ENCODE results near the gene PITX1. TPM values are rescaled to one million over a fixed set of nuclear protein-coding genes. Genes with fewer than 3 reads are reported as not detected.

Gene PITX1
- total and polyA plus RNA-seq, 12 donors = 0.06 to 0.24 (median 0.12) TPM; not detected in 8

DNA sequence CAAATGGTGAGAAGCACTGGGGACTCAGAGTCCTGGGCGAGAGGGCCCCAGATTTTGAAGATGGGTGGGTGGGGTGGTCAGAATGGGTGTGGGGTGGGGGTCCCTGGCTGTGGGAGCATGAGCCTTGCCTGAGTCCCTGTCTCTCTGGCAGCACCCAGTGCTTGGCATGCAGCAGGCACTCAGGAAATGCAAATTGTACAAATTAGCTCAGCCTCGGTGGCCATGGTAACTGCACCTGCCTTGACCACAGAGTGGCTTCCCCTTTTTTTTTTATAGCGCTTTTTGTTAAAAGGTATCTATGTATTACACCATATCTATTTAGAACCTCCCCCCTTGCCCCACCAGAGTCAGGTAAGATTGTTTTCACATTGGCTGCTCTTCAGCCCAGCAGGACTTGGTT lies 19.2 kb upstream of the PITX1 start:
- Histone ChIP-seq H3K4me1 (peaks cover 0 to 13% (median 0%) of the 10 kb centered on the region in 9 donors), H3K9me3 (no peaks in the 10 kb centered on the region), H3K27ac (no peak overlapping the region), H3K4me3 (no peak overlapping the region), H3K36me3 (no peaks in the 10 kb centered on the region), H3K27me3 (peaks cover 6 to 62% (median 55%) of the 10 kb centered on the region in 7 donors)
- TF ChIP-seq, protein P1, sequence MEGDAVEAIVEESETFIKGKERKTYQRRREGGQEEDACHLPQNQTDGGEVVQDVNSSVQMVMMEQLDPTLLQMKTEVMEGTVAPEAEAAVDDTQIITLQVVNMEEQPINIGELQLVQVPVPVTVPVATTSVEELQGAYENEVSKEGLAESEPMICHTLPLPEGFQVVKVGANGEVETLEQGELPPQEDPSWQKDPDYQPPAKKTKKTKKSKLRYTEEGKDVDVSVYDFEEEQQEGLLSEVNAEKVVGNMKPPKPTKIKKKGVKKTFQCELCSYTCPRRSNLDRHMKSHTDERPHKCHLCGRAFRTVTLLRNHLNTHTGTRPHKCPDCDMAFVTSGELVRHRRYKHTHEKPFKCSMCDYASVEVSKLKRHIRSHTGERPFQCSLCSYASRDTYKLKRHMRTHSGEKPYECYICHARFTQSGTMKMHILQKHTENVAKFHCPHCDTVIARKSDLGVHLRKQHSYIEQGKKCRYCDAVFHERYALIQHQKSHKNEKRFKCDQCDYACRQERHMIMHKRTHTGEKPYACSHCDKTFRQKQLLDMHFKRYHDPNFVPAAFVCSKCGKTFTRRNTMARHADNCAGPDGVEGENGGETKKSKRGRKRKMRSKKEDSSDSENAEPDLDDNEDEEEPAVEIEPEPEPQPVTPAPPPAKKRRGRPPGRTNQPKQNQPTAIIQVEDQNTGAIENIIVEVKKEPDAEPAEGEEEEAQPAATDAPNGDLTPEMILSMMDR (IDR thresholded peaks at IDR 0.05) = no peak
- no peak for DNase-seq
- ATAC-seq = no peak
- intact Hi-C loops (cut with DNase I) = loop anchor here in 2 of 10 donors (10.0 kb wide), 2 partner anchors 132 to 142 kb away; no protein-coding TSS in a partner anchor
- whole genome bisulfite sequencing, 2 donors = 73% methylated on average over 3 of the region's 3 CpGs

DNA sequence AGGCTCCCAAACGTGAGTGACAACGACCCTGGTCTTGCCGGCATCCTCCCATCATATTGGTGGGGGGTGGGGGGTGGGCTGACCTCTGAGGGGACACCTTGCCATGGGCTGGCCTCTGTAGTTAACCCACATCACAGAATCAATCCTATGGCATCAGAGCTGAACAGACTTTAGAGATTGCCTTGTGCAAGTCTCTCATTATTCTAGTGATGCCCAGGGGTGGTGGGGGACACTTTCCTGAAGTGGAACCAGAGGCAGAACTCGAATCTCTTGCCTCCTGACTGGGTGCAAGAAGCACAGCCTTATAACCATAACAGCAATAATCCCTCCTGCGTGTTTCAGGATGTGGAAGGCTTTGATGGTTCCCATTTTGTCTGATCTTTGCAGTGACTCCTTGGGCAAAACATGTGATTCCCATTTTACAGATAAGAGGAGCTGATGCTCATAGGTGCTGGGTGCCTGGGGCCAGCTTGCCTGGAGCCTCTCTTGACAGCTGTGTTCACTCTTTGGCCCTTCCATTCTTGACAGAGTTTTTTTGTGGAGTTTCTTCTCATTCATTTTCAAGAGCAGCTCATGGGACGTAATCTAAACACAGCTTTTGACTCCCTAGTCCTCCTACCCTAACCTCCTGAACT lies 18.6 kb upstream of the PITX1 start:
- ATAC-seq (no peak), DNase-seq (no peak)
- Histone ChIP-seq H3K27ac (no peak overlapping the region), H3K27me3 (peaks cover 6 to 69% (median 61%) of the 10 kb centered on the region in 7 donors), H3K4me3 (no peak overlapping the region), H3K36me3 (no peaks in the 10 kb centered on the region), H3K4me1 (peaks cover 0 to 13% (median 0%) of the 10 kb centered on the region in 9 donors), H3K9me3 (no peaks in the 10 kb centered on the region)
- intact Hi-C loops (cut with DNase I) = loop anchor here in 2 of 10 donors (10.0 kb wide), 2 partner anchors 132 to 142 kb away; no protein-coding TSS in a partner anchor
- 38 to 47% methylated on average over 6 of the region's 6 CpGs for WGBS, 2 donors
- TF ChIP-seq, protein P1 (IDR thresholded peaks at IDR 0.05) = no peak

DNA sequence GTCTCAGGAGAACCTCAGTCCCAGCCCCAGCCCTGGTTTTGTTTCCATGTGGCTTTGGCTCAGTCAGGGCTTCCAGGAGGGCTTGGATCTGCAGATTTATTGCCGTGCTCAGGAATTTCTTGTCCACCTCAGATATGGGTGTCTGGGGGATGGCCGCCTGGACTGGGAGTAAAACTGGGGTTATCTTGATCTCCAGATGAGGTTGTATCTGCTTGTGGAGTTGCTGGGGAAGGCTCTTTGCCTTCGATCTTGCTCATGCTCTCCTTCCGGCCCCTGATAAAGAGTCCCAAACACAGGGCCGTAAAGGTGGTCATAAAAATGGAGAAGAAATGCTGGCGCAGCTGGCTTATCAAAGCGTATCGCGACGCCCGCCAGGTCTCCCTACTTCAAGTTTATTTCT lies 17.8 kb upstream of the PITX1 start:
- no peak overlapping the region for H3K4me3 ChIP-seq
- ATAC-seq (no peak), DNase-seq (no peak)
- peaks cover 6 to 76% (median 69%) of the 10 kb centered on the region in 7 donors for H3K27me3 ChIP-seq
- intact Hi-C loops (cut with DNase I) = loop anchor here in 2 of 10 donors (10.0 kb wide), 2 partner anchors 133 to 143 kb away; no protein-coding TSS in a partner anchor
- WGBS, 2 donors = 67 to 78% methylated on average over 11 of the region's 11 CpGs
- no peaks in the 10 kb centered on the region for H3K9me3 ChIP-seq
- peaks cover 0 to 13% (median 0%) of the 10 kb centered on the region in 9 donors for H3K4me1 ChIP-seq
- H3K36me3 ChIP-seq = no peaks in the 10 kb centered on the region
- H3K27ac ChIP-seq = no peak overlapping the region
- TF ChIP-seq, protein P1 (IDR thresholded peaks at IDR 0.05) = no peak

DNA sequence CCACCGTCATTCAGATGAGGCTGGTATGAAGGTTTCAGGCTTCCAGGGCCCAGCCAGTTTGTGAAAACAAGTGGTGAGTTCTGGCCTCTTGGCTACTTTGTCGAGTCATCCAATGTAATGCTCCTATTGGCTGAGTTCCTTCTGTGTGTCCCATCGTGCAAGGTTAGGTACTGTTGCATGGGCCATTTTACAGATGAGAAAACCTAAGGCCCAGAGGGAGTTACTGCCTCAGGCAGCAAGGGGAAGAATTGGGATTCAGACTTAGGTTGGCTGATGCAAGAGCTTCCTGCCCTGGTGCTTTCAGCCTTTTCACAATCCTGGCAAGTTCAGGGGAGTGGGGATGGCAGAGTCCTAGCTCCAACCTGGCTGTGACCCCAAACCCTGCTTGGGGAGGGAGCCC lies 17.4 kb upstream of the PITX1 start:
- TF ChIP-seq, protein P1 (IDR thresholded peaks at IDR 0.05) = no peak
- WGBS, 2 donors = 54 to 61% methylated on average over 3 of the region's 3 CpGs
- no peak for DNase-seq
- intact Hi-C loops (cut with DNase I) = loop anchor here in 2 of 10 donors (10.0 kb wide), 2 partner anchors 133 to 143 kb away; no protein-coding TSS in a partner anchor
- Histone ChIP-seq H3K4me1 (peaks cover 0 to 13% (median 0%) of the 10 kb centered on the region in 9 donors), H3K9me3 (no peaks in the 10 kb centered on the region), H3K27ac (no peak overlapping the region), H3K36me3 (no peaks in the 10 kb centered on the region), H3K27me3 (peaks cover 6 to 81% (median 74%) of the 10 kb centered on the region in 7 donors), H3K4me3 (no peak overlapping the region)
- no peak for ATAC-seq

All from heart right ventricle (tissue), 16 donors.